Mesothelial cell of epicardium (in vitro differentiated cells): Measurements from ENCODE around the gene PLN. TPM values are rescaled to one million over a fixed set of nuclear protein-coding genes. Genes with fewer than 3 reads are reported as not detected.
A peak's percentile ranks its signal among the peaks of the same experiment; 100 is the strongest.

ENCODE experiments used
- DNase-seq, 2 experiments: peaks; one replicate each; pipeline ENCODE4 v3.0.0; 2021; ENCODE audit warnings: low spot score in 2 of 2; ENCODE audit not compliant: unreplicated experiment in 2 of 2
- H3K27ac Mint-ChIP-seq: 2 replicates; pipeline ENCODE4 v1.8.0; 2021; ENCODE audit warnings: mixed read lengths
- H3K27me3 Mint-ChIP-seq: 2 replicates; pipeline ENCODE4 v1.8.0; 2021; ENCODE audit warnings: low read depth, mixed read lengths
- H3K36me3 Mint-ChIP-seq: 2 replicates; pipeline ENCODE4 v1.8.0; 2021; ENCODE audit warnings: mixed read lengths
- H3K4me1 Mint-ChIP-seq: 2 replicates; pipeline ENCODE4 v1.8.0; 2021; ENCODE audit warnings: mixed read lengths
- H3K4me3 Mint-ChIP-seq: 2 replicates; pipeline ENCODE4 v1.8.0; 2021; ENCODE audit warnings: mild to moderate bottlenecking, moderate library complexity, mixed read lengths
- H3K9me3 Mint-ChIP-seq: 2 replicates; pipeline ENCODE4 v1.8.0; 2021; ENCODE audit warnings: mixed read lengths
- total RNA-seq: library from RNA; stranded (reverse); gene quantifications from 3 replicates; pipeline ENCODE4 v1.2.1, GENCODE V29; 2021
- TF ChIP-seq, protein P1 (sequence below): fragments of 200-600 bp; sonication (generic); IDR thresholded peaks from one replicate; pipeline ENCODE4 v1.5.0; 2021; ENCODE audit warnings: antibody characterized with exemption; ENCODE audit not compliant: unreplicated experiment

The PLN gene
- total RNA-seq, result 0.20 to 0.50 TPM (median 0.47 TPM) in 3 replicates

GRCh38 chr6:118548136-118548535, at the start of gene PLN:
PLN (plus strand) TSS chr6:118548296; CDS start chr6:118558922, 10,626 bp downstream.
- no peak within 1 kb of the TSS for H3K27ac Mint-ChIP-seq
- TF ChIP-seq, protein P1, sequence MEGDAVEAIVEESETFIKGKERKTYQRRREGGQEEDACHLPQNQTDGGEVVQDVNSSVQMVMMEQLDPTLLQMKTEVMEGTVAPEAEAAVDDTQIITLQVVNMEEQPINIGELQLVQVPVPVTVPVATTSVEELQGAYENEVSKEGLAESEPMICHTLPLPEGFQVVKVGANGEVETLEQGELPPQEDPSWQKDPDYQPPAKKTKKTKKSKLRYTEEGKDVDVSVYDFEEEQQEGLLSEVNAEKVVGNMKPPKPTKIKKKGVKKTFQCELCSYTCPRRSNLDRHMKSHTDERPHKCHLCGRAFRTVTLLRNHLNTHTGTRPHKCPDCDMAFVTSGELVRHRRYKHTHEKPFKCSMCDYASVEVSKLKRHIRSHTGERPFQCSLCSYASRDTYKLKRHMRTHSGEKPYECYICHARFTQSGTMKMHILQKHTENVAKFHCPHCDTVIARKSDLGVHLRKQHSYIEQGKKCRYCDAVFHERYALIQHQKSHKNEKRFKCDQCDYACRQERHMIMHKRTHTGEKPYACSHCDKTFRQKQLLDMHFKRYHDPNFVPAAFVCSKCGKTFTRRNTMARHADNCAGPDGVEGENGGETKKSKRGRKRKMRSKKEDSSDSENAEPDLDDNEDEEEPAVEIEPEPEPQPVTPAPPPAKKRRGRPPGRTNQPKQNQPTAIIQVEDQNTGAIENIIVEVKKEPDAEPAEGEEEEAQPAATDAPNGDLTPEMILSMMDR, result no peak
- H3K4me1 Mint-ChIP-seq, result peaks cover 28% of the 10 kb centered on the region
- H3K27me3 Mint-ChIP-seq, result no peaks in the 10 kb centered on the region
- no peak within 1 kb of the TSS for H3K4me3 Mint-ChIP-seq
- H3K9me3 Mint-ChIP-seq, result peaks cover 3% of the 10 kb centered on the region
- peaks cover 4% of the 10 kb centered on the region for H3K36me3 Mint-ChIP-seq
- no peak for DNase-seq

- no peak overlapping the region for H3K4me3 Mint-ChIP-seq
- TF ChIP-seq, protein P1, result no peak
- no peak overlapping the region for H3K27ac Mint-ChIP-seq
- H3K4me1 Mint-ChIP-seq, result peaks cover 5% of the 10 kb centered on the region
- no peak for DNase-seq
- no peaks in the 10 kb centered on the region for H3K27me3 Mint-ChIP-seq
- peaks cover 44% of the 10 kb centered on the region for H3K36me3 Mint-ChIP-seq
- H3K9me3 Mint-ChIP-seq, result peaks cover 26% of the 10 kb centered on the region
Observed at GRCh38 chr6:118500130-118501015, 47.7 kb upstream of the PLN start.

DNA sequence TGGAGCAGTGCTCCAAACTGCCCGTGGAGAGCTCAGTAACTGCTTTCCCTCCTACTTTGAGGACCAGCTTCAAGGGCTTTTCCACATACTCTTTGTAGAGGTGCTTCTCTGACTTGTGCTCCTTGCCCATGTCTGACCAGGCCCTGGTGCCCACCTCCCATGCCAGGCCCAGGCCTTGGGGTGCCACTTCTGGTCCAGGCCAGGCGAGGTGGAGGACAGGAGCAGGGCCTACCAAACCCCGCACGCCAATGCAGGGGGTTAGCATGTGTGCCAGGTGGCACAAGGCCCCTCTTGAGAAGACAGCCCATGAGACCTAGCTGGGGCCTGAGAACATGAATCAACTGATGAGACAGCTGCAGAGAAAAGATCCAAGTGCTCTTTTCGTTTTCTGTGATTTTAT, 47.0 kb upstream of the PLN start:
- peaks cover 5% of the 10 kb centered on the region for H3K4me1 Mint-ChIP-seq
- no peak for DNase-seq
- H3K9me3 Mint-ChIP-seq, result peaks cover 26% of the 10 kb centered on the region
- peaks cover 40% of the 10 kb centered on the region for H3K36me3 Mint-ChIP-seq
- no peaks in the 10 kb centered on the region for H3K27me3 Mint-ChIP-seq
- TF ChIP-seq, protein P1, result no peak
- no peak overlapping the region for H3K4me3 Mint-ChIP-seq
- no peak overlapping the region for H3K27ac Mint-ChIP-seq

DNA sequence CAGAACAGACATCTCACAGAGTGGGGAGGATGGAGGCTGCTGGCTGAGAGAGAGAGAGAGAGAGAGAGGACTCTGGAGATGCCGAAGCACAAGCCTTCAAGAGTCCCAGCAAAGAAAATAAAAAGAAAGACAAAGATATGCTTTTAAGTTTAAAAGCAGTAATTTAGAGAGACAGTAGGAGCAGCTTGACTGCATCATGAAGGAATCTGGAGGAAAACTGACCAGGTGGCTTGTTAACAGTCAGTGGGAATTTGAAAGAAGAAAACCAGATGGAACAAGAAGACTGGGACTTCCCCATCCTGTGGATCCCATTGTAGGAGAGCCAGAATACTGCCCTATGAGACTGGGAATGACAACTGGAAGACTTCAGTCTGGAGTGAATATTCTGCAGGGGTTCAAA, 46.3 kb upstream of the PLN start:
- peaks cover 26% of the 10 kb centered on the region for H3K9me3 Mint-ChIP-seq
- peak overlapping the region; percentile 47 for H3K27ac Mint-ChIP-seq
- peaks cover 5% of the 10 kb centered on the region for H3K4me1 Mint-ChIP-seq
- DNase-seq, result no peak
- H3K4me3 Mint-ChIP-seq, result no peak overlapping the region
- no peaks in the 10 kb centered on the region for H3K27me3 Mint-ChIP-seq
- TF ChIP-seq, protein P1, result no peak
- peaks cover 40% of the 10 kb centered on the region for H3K36me3 Mint-ChIP-seq

GRCh38 chr6:118502169-118502568, 45.9 kb upstream of the PLN start:
- Mint-ChIP-seq H3K9me3 (peaks cover 26% of the 10 kb centered on the region), H3K36me3 (peaks cover 40% of the 10 kb centered on the region), H3K4me1 (peaks cover 5% of the 10 kb centered on the region), H3K4me3 (no peak overlapping the region), H3K27me3 (no peaks in the 10 kb centered on the region), H3K27ac (no peak overlapping the region)
- TF ChIP-seq, protein P1, result no peak
- no peak for DNase-seq
